Measurements from ENCODE around the gene ACSM3.

- TF ChIP-seq CTCF (IDR thresholded peaks at IDR 0.05 in 2 of 3, conservative IDR thresholded peaks at IDR 0.05 in 1 of 3; ENCODE audit: control insufficient read depth in 2 of 3, extremely low read depth in 1 of 3, insufficient read depth in 1 of 3, low read depth in 3 of 3, low read length in 3 of 3), result no peak
- TF ChIP-seq POLR2A (IDR thresholded peaks at IDR 0.05; ENCODE audit: low read depth, low read length), result no peak
- no peak for TF ChIP-seq JUNB (IDR thresholded peaks at IDR 0.05)
- no peak for TF ChIP-seq EGR1 (IDR thresholded peaks at IDR 0.05; ENCODE audit: borderline replicate concordance in 1 of 2, low read depth in 2 of 2, low read length in 2 of 2)
- no peak for TF ChIP-seq HDAC6 (IDR thresholded peaks at IDR 0.05; ENCODE audit: unreplicated experiment)
- TF ChIP-seq ATF3 (IDR thresholded peaks at IDR 0.05; ENCODE audit: borderline replicate concordance, extremely low read depth, low read depth, low read length), result no peak
- TF ChIP-seq NKRF (conservative IDR thresholded peaks at IDR 0.05), result no peak
Observed at GRCh38 chr16:20844588-20844987, 80.8 kb downstream of the ACSM3 start.
